Fibroblast of pulmonary artery (primary cell): Measurements from ENCODE around the gene IQCN.

Source experiments
- DNase-seq: peaks from one replicate; pipeline ENCODE4 v3.0.0-alpha.2; 2010; ENCODE audit warnings: low read depth
- H3K4me3 ChIP-seq: replicated peaks from 2 replicates; pipeline ENCODE4 v1.5.1; 2011; ENCODE audit warnings: low read depth, mild to moderate bottlenecking, control low read depth, low read length, moderate library complexity
- CTCF ChIP-seq: IDR thresholded peaks from 2 replicates; pipeline ENCODE4 v1.5.1; 2011; ENCODE audit warnings: mild to moderate bottlenecking, control low read depth, low read length, inconsistent platforms; ENCODE audit errors: missing control alignments

IQCN gene

GRCh38 chr19:18264137-18264854, 10.0 kb downstream of the IQCN start:
- no peak overlapping the region for H3K4me3 ChIP-seq
- TF ChIP-seq CTCF: no peak
- DNase-seq: no peak

- no peak overlapping the region for H3K4me3 ChIP-seq
- DNase-seq: no peak
- no peak for TF ChIP-seq CTCF
These were observed 10.7 kb downstream of the IQCN start for GRCh38 chr19:18263324-18264136.

GRCh38 chr19:18262917-18263316, 11.3 kb downstream of the IQCN start:
- DNase-seq: no peak
- TF ChIP-seq CTCF: no peak
- H3K4me3 ChIP-seq: no peak overlapping the region

- TF ChIP-seq CTCF: no peak
- no peak overlapping the region for H3K4me3 ChIP-seq
- no peak for DNase-seq
These were observed 12.1 kb downstream of the IQCN start for GRCh38 chr19:18262144-18262543.

- no peak for TF ChIP-seq CTCF
- DNase-seq: no peak
- no peak overlapping the region for H3K4me3 ChIP-seq
These were observed 12.8 kb downstream of the IQCN start for GRCh38 chr19:18261474-18261873.

GRCh38 chr19:18259893-18260292, 14.4 kb downstream of the IQCN start:
- H3K4me3 ChIP-seq: no peak overlapping the region
- DNase-seq: no peak
- no peak for TF ChIP-seq CTCF
